22Rv1 (cell line): ENCODE results near the gene POLG.

Experiments used
- ZFX ChIP-seq: fragments of 450-650 bp; IDR thresholded peaks from 2 replicates; pipeline ENCODE4 v1.6.1; 2017; ENCODE audit warnings: antibody characterized with exemption, borderline replicate concordance
- TF ChIP-seq, protein P1 (sequence below): fragments of 450-650 bp; IDR thresholded peaks from 2 replicates; pipeline ENCODE4 v1.5.1; 2017; ENCODE audit warnings: mild to moderate bottlenecking

DNA sequence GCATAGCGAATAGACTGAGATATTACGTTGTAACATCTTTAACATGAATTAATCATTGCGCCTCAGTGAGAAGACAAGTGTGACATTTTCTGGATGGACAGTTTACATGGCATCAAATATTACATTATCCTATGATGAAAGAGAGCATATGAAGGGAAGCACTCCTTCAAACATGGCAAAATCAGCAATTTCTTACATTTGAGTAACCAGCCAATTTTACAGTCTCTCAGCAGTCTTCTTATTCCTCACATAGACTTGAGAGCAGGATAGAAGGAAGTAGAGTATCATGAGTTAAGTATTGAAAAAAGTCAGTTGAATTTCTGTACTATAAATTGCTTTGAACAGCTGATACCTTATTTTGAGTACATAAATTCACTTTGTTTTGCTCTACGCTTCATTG, 52.0 kb downstream of the POLG start:
- TF ChIP-seq, protein P1, sequence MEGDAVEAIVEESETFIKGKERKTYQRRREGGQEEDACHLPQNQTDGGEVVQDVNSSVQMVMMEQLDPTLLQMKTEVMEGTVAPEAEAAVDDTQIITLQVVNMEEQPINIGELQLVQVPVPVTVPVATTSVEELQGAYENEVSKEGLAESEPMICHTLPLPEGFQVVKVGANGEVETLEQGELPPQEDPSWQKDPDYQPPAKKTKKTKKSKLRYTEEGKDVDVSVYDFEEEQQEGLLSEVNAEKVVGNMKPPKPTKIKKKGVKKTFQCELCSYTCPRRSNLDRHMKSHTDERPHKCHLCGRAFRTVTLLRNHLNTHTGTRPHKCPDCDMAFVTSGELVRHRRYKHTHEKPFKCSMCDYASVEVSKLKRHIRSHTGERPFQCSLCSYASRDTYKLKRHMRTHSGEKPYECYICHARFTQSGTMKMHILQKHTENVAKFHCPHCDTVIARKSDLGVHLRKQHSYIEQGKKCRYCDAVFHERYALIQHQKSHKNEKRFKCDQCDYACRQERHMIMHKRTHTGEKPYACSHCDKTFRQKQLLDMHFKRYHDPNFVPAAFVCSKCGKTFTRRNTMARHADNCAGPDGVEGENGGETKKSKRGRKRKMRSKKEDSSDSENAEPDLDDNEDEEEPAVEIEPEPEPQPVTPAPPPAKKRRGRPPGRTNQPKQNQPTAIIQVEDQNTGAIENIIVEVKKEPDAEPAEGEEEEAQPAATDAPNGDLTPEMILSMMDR: no peak
- TF ChIP-seq ZFX: no peak
